ENCODE results near the gene FRYL.

GRCh38 chr4:48589098-48589445 is 191.0 kb downstream of the FRYL start:
- no peak for TF ChIP-seq CTCF (conservative IDR thresholded peaks at IDR 0.05; ENCODE audit: low read length)
- no peak for TF ChIP-seq EZH2phosphoT487 (IDR thresholded peaks at IDR 0.05; ENCODE audit: borderline replicate concordance, low read depth, low read length)

All from OCI-LY7 (cell line).